HepG2 (cell line): Measurements from ENCODE around the gene SPATS2. TPM values are rescaled to one million over a fixed set of nuclear protein-coding genes. Genes with fewer than 3 reads are reported as not detected.

Experiments used
- CENPX ChIP-seq: sonication (generic); formaldehyde crosslinking; IDR thresholded peaks from 2 replicates; pipeline ENCODE4 v1.9.0; 2021; ENCODE audit warnings: mild to moderate bottlenecking, missing genetic modification reagents, moderate library complexity
- FIP1L1 ChIP-seq: fragments of 200-400 bp; formaldehyde crosslinking; IDR thresholded peaks from 2 replicates; pipeline ENCODE4 v1.6.1; 2018; ENCODE audit warnings: low read depth, mild to moderate bottlenecking, low read length, moderate library complexity, borderline replicate concordance; ENCODE audit not compliant: insufficient read depth
- GATAD1 ChIP-seq: IDR thresholded peaks from 2 replicates; pipeline ENCODE4 v1.6.1; 2016; ENCODE audit warnings: missing genetic modification reagents, missing compliant biosample characterization
- HOXA7 ChIP-seq: sonication (generic); formaldehyde crosslinking; IDR thresholded peaks from 2 replicates; pipeline ENCODE4 v1.8.1; 2022; ENCODE audit warnings: mild to moderate bottlenecking, missing genetic modification reagents, moderate library complexity
- ISX ChIP-seq: sonication (generic); formaldehyde crosslinking; conservative IDR thresholded peaks from 2 replicates; pipeline ENCODE4 v1.5.0; 2020; ENCODE audit warnings: missing genetic modification reagents
- KDM5A ChIP-seq: fragments of 200-600 bp; sonication (generic); IDR thresholded peaks from 2 replicates; pipeline ENCODE4 v1.7.0; 2018; ENCODE audit warnings: antibody characterized with exemption, mild to moderate bottlenecking, low read length, borderline replicate concordance
- MXD4 ChIP-seq: IDR thresholded peaks from 2 replicates; pipeline ENCODE4 v1.6.1; 2016; ENCODE audit warnings: mild to moderate bottlenecking, missing biosample characterization, missing genetic modification reagents
- NAIF1 ChIP-seq: sonication (generic); formaldehyde crosslinking; IDR thresholded peaks from 2 replicates; pipeline ENCODE4 v1.5.0; 2020; ENCODE audit warnings: mild to moderate bottlenecking, missing genetic modification reagents, borderline replicate concordance
- PBX2 ChIP-seq: IDR thresholded peaks from 2 replicates; pipeline ENCODE4 v1.6.1; 2016; ENCODE audit warnings: control low read depth
- REL ChIP-seq: sonication (generic); formaldehyde crosslinking; conservative IDR thresholded peaks from 2 replicates; pipeline ENCODE4 v1.8.0; 2022; ENCODE audit warnings: mild to moderate bottlenecking, missing genetic modification reagents, moderate library complexity
- RNF2 ChIP-seq: fragments of 450-650 bp; conservative IDR thresholded peaks from 2 replicates; pipeline ENCODE4 v1.6.1; 2016; ENCODE audit warnings: low read depth
- SYNCRIP ChIP-seq: fragments of 200-400 bp; formaldehyde crosslinking; IDR thresholded peaks from 2 replicates; pipeline ENCODE4 v1.6.1; 2018; ENCODE audit warnings: mild to moderate bottlenecking, low read depth, low read length; ENCODE audit not compliant: insufficient read depth
- TCF7L2 ChIP-seq: IDR thresholded peaks from 2 replicates; pipeline ENCODE4 v1.6.1; 2011; ENCODE audit warnings: mild to moderate bottlenecking, low read depth, low read length, moderate library complexity
- XBP1 ChIP-seq: sonication (generic); formaldehyde crosslinking; IDR thresholded peaks from 2 replicates; pipeline ENCODE4 v1.5.0; 2020; ENCODE audit warnings: missing genetic modification reagents
- ZBTB42 ChIP-seq: sonication (generic); formaldehyde crosslinking; IDR thresholded peaks from 2 replicates; pipeline ENCODE4 v1.5.0; 2020; ENCODE audit warnings: mild to moderate bottlenecking, missing genetic modification reagents
- ZBTB49 ChIP-seq: sonication (generic); formaldehyde crosslinking; IDR thresholded peaks from 2 replicates; pipeline ENCODE4 v1.4.0; 2020; ENCODE audit warnings: missing genetic modification reagents, borderline replicate concordance
- ZEB1 ChIP-seq: IDR thresholded peaks from 2 replicates; pipeline ENCODE4 v1.6.1; 2012; ENCODE audit warnings: mild to moderate bottlenecking, low read depth, inconsistent platforms; ENCODE audit not compliant: insufficient replicate concordance
- ZFYVE20 ChIP-seq: sonication (generic); formaldehyde crosslinking; IDR thresholded peaks from 2 replicates; pipeline ENCODE4 v1.8.0; 2023; ENCODE audit warnings: low read depth, mild to moderate bottlenecking, moderate library complexity, missing genetic modification reagents, borderline replicate concordance
- ZNF232 ChIP-seq: sonication (generic); formaldehyde crosslinking; IDR thresholded peaks from 2 replicates; pipeline ENCODE4 v1.4.0; 2020; ENCODE audit warnings: missing genetic modification reagents, borderline replicate concordance
- ZNF556 ChIP-seq: sonication (generic); formaldehyde crosslinking; IDR thresholded peaks from 2 replicates; pipeline ENCODE4 v1.4.0; 2020; ENCODE audit warnings: mild to moderate bottlenecking, missing genetic modification reagents, borderline replicate concordance
- polyA plus RNA-seq, 8 experiments: library from polyadenylated mRNA; depleted of rRNA in 3 of 8; stranded (reverse) in 7 of 8; unstranded in 1 of 8; fragments of >200 nt; fragmentation: Illumina TruSeq in 4 of 8; extraction: Trizol in 4 of 8; gene quantifications; 2 replicates each; pipeline versions ENCODE4 v1.2.1 to v1.2.3, GENCODE V29; 2011 to 2016; ENCODE audit warnings: low read depth in 4 of 8, missing spikeins in 1 of 8, mixed read lengths in 1 of 8; ENCODE audit not compliant: insufficient read depth in 1 of 8
- total RNA-seq, 5 experiments: library from RNA; depleted of rRNA; stranded (reverse); fragments of >200 nt; fragmentation: Illumina TruSeq; extraction: Trizol; gene quantifications; 2 replicates each; pipeline ENCODE4 v1.2.3, GENCODE V29; 2016; ENCODE audit warnings: low read depth in 1 of 5
- TF ChIP-seq, protein P1 (sequence below): sonication (generic); formaldehyde crosslinking; IDR thresholded peaks from 2 replicates; pipeline ENCODE4 v1.9.0; 2021; ENCODE audit warnings: missing genetic modification reagents, borderline replicate concordance
- TF ChIP-seq, protein P2 (sequence below): IDR thresholded peaks from 2 replicates; pipeline ENCODE4 v1.6.1; 2018; ENCODE audit warnings: missing genetic modification reagents

Gene SPATS2
- total and polyA plus RNA-seq, 2 of the 13 experiments (the other 11 are each of a cell fraction or from before 2014, with no cell fraction given): 19.3 to 28.1 TPM

DNA sequence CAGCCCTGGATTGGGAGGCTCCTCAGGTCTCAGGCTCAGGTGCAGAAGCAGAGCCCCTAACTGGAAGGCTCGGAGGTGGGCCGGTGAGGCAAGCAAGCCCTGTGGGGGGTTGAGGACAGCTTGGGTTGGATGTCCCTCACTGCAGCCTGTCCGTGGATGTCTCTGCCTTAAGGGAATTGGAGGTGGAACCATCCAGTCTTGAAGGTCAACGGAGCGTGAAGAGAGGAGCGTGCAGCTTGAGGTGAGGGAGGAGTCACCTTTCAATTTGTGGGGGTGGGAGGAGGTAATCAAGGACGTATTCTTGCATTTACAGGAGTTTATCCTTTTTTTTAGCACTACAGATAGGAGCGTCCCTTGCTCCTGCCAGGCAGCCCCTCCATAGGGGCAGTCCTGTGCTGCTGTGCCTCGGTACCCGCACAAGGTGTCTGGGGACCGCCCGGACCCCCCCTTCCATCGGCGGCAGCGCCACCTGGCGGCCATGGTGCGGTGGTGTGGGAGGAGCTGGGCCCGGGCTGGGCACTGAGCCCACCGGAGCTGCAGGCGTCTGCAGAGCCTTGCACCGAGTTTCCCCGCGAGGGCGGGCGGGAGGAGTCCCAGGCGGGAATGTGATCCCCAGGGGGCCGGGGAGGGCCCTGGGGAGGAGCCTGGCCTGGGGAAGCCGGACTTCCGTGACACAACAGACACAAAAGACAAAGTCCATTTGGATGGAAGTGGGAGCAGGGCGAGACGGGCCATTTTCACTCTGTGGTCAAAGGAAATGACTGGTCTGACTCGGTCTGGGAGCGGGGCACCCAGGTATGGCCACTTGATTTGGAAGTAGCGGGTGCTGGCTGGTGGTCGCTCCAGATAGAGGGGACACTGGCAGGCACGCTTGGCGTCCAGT, 19.7 kb upstream of the SPATS2 start (continued):
- TF ChIP-seq XBP1 (peak; percentile 75; the same call in 1 of the 2 replicates), ZNF232 (CRISPR knock-in tag) (peak; percentile 90), HOXA7 (CRISPR knock-in tag) (no peak), ZFYVE20 (no peak), RNF2 (no peak), SYNCRIP (no peak), GATAD1 (CRISPR knock-in tag) (peak; percentile 65; the same call in 1 of the 2 replicates), ZBTB42 (CRISPR knock-in tag) (0 out of 2 replicates have a peak, but pooled peaks have one; percentile 25), CENPX (no peak), ZBTB49 (CRISPR knock-in tag) (no peak), NAIF1 (CRISPR knock-in tag) (peak; percentile 70; the same call in 1 of the 2 replicates), MXD4 (no peak), REL (CRISPR knock-in tag) (no peak), ISX (CRISPR knock-in tag) (no peak; the same call in 1 of the 2 replicates), KDM5A (no peak), FIP1L1 (no peak), PBX2 (CRISPR knock-in tag) (no peak), TCF7L2 (no peak), ZEB1 (peak; percentile 23), ZNF556 (CRISPR knock-in tag) (peak; percentile 94)
- TF ChIP-seq, protein P1, sequence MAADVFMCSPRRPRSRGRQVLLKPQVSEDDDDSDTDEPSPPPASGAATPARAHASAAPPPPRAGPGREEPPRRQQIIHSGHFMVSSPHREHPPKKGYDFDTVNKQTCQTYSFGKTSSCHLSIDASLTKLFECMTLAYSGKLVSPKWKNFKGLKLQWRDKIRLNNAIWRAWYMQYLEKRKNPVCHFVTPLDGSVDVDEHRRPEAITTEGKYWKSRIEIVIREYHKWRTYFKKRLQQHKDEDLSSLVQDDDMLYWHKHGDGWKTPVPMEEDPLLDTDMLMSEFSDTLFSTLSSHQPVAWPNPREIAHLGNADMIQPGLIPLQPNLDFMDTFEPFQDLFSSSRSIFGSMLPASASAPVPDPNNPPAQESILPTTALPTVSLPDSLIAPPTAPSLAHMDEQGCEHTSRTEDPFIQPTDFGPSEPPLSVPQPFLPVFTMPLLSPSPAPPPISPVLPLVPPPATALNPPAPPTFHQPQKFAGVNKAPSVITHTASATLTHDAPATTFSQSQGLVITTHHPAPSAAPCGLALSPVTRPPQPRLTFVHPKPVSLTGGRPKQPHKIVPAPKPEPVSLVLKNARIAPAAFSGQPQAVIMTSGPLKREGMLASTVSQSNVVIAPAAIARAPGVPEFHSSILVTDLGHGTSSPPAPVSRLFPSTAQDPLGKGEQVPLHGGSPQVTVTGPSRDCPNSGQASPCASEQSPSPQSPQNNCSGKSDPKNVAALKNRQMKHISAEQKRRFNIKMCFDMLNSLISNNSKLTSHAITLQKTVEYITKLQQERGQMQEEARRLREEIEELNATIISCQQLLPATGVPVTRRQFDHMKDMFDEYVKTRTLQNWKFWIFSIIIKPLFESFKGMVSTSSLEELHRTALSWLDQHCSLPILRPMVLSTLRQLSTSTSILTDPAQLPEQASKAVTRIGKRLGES (CRISPR knock-in tag): no peak
- TF ChIP-seq, protein P2, sequence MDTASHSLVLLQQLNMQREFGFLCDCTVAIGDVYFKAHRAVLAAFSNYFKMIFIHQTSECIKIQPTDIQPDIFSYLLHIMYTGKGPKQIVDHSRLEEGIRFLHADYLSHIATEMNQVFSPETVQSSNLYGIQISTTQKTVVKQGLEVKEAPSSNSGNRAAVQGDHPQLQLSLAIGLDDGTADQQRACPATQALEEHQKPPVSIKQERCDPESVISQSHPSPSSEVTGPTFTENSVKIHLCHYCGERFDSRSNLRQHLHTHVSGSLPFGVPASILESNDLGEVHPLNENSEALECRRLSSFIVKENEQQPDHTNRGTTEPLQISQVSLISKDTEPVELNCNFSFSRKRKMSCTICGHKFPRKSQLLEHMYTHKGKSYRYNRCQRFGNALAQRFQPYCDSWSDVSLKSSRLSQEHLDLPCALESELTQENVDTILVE (CRISPR knock-in tag): peak; percentile 94
